Endothelial cell of umbilical vein (primary cell): Measurements from ENCODE around the gene DPH2. TPM values are rescaled to one million over a fixed set of nuclear protein-coding genes. Genes with fewer than 3 reads are reported as not detected.

Experiments
- BruUV-seq: library from RNA; stranded (reverse); fragments of 400-500 nt; replicated peaks from 2 replicates; lab custom pipeline; 2021; lab: Mats Ljungman, UMichigan
- CTCF ChIA-PET: fragments of 300-600, 350-600 bp; sonication (Branson Sonifier 250); formaldehyde crosslinking; loops from one replicate; lab custom pipeline; 2021; ENCODE audit warnings: antibody characterized with exemption, inconsistent platforms; lab: Charles Lee
- POLR2A ChIA-PET: fragments of 300-600, 350-600 bp; sonication (Branson Sonifier 250); formaldehyde crosslinking; loops from one replicate; lab custom pipeline; 2021; ENCODE audit warnings: antibody characterized with exemption, inconsistent platforms; lab: Charles Lee
- DNase-seq: peaks from one replicate; pipeline ENCODE4 v3.0.0-alpha.2; 2011; ENCODE audit warnings: low read depth, low spot score
- FAIRE-seq: peaks from 2 replicates; lab custom pipeline; 2011; peaks lifted over from hg19 to GRCh38; lab: Jason Lieb, UNC
- H2AFZ ChIP-seq: 2 replicates; pipeline ENCODE4 v1.6.0; 2012; ENCODE audit warnings: low read depth, low read length, control low read depth, inconsistent platforms
- H3K27ac ChIP-seq: 2 replicates; pipeline ENCODE4 v1.5.1; 2011; ENCODE audit warnings: low read depth, mild to moderate bottlenecking, control low read depth, low read length, moderate library complexity; ENCODE audit not compliant: insufficient read depth
- H3K27me3 ChIP-seq, 2 experiments: 2 replicates each; pipeline versions ENCODE4 v1.6.0 to v1.6.1; 2011; ENCODE audit warnings: low read length in 2 of 2, mixed read lengths in 1 of 2; ENCODE audit not compliant: control insufficient read depth in 2 of 2, insufficient read depth in 2 of 2
- H3K36me3 ChIP-seq, 2 experiments: 2 replicates in 1 of 2; 3 replicates in 1 of 2; pipeline ENCODE4 v1.5.1; 2011; ENCODE audit warnings: low read length in 2 of 2, mild to moderate bottlenecking in 1 of 2, moderate library complexity in 1 of 2; ENCODE audit not compliant: control insufficient read depth in 2 of 2, insufficient read depth in 2 of 2; ENCODE audit errors: extremely low read depth in 1 of 2
- H3K4me1 ChIP-seq: 3 replicates; pipeline ENCODE4 v1.5.1; 2011; ENCODE audit warnings: mild to moderate bottlenecking, low read length; ENCODE audit not compliant: control insufficient read depth, insufficient read depth; ENCODE audit errors: extremely low read depth
- H3K4me2 ChIP-seq: 2 replicates; pipeline ENCODE4 v1.6.1; 2011; ENCODE audit warnings: low read length, control low read depth, mixed read lengths; ENCODE audit not compliant: insufficient read depth
- H3K4me3 ChIP-seq, 3 experiments: fragments of 200-600 bp in 1 of 3; sonication (generic), shearing (Covaris generic) in 1 of 3; replicated peaks in 1 of 3; 2 replicates each; pipeline ENCODE4 v1.5.1; 2011 to 2016; ENCODE audit warnings: control low read depth in 3 of 3, low read length in 3 of 3, mild to moderate bottlenecking in 2 of 3, inconsistent platforms in 1 of 3, low read depth in 1 of 3, moderate library complexity in 1 of 3; ENCODE audit not compliant: insufficient read depth in 1 of 3
- H3K79me2 ChIP-seq: 2 replicates; pipeline ENCODE4 v1.6.0; 2012; ENCODE audit warnings: low read length, inconsistent platforms; ENCODE audit not compliant: control insufficient read depth, insufficient read depth
- H3K9ac ChIP-seq: replicated peaks from 2 replicates; pipeline ENCODE3; 2011; ENCODE audit warnings: low read length, control low read depth; ENCODE audit not compliant: insufficient read depth; ENCODE audit errors: extremely low read depth
- H3K9me1 ChIP-seq: replicated peaks from 3 replicates; pipeline ENCODE4 v1.6.0; 2011; ENCODE audit warnings: mild to moderate bottlenecking, low read length; ENCODE audit not compliant: control insufficient read depth, insufficient read depth; ENCODE audit errors: extremely low read depth
- H3K9me3 ChIP-seq: replicated peaks from 2 replicates; pipeline ENCODE4 v1.5.1; 2012; ENCODE audit warnings: low read length, inconsistent platforms; ENCODE audit not compliant: control insufficient read depth, insufficient read depth
- H4K20me1 ChIP-seq: replicated peaks from 2 replicates; pipeline ENCODE3; 2011; ENCODE audit warnings: mild to moderate bottlenecking, low read length; ENCODE audit not compliant: control insufficient read depth, insufficient read depth; ENCODE audit errors: extremely low read depth
- EZH2 ChIP-seq: IDR thresholded peaks from 2 replicates; pipeline ENCODE4 v1.6.1; 2012; ENCODE audit warnings: borderline replicate concordance, low read depth, mild to moderate bottlenecking, moderate library complexity, low read length, inconsistent platforms; ENCODE audit not compliant: severe bottlenecking
- FOS ChIP-seq: IDR thresholded peaks from 2 replicates; pipeline ENCODE4 v1.6.1; 2011; ENCODE audit warnings: mild to moderate bottlenecking, low read length, moderate library complexity, borderline replicate concordance; ENCODE audit not compliant: insufficient read depth
- GATA2 ChIP-seq: IDR thresholded peaks from 2 replicates; pipeline ENCODE4 v1.7.0; 2011; ENCODE audit warnings: low read depth, mild to moderate bottlenecking, moderate library complexity, mixed read lengths, low read length; ENCODE audit not compliant: insufficient read length, insufficient read depth
- JUN ChIP-seq: IDR thresholded peaks from 2 replicates; pipeline ENCODE4 v1.6.1; 2011; ENCODE audit warnings: borderline replicate concordance, low read depth; ENCODE audit not compliant: insufficient read length, insufficient read depth
- MYC ChIP-seq: IDR thresholded peaks from one replicate; pipeline ENCODE4 v1.6.1; 2011; ENCODE audit warnings: mild to moderate bottlenecking, low read depth, low read length
- POLR2A ChIP-seq: IDR thresholded peaks from 2 replicates; pipeline ENCODE4 v1.6.1; 2012; ENCODE audit warnings: low read depth, mild to moderate bottlenecking, control low read depth, low read length
- POLR2AphosphoS5 ChIP-seq: IDR thresholded peaks from 2 replicates; pipeline ENCODE4 v1.6.1; 2012; ENCODE audit warnings: low read depth, mild to moderate bottlenecking, control low read depth, low read length, moderate library complexity; ENCODE audit not compliant: insufficient read depth
- dilution Hi-C: fragments of 300-500 bp; cut with MboI; formaldehyde crosslinking; loops from one replicate; pipeline ENCODE4 v1.15.0; 2019; ENCODE audit warnings: low sequenced_read_pairs; ENCODE audit not compliant: extremely low pct_ligation_motif_present
- intact Hi-C: fragments of 100-400 bp; cut with micrococcal nuclease; formaldehyde crosslinking; loops from one replicate; pipeline ENCODE4 v1.10.0; 2022
- polyA plus RNA-seq, 4 experiments: library from polyadenylated mRNA; depleted of rRNA in 3 of 4; stranded (reverse) in 3 of 4; unstranded in 1 of 4; fragments of >200 nt; gene quantifications; 2 replicates each; pipeline versions ENCODE4 v1.2.1 to v1.2.3, GENCODE V29; 2011 to 2012; ENCODE audit warnings: missing spikeins in 1 of 4
- total RNA-seq: library from RNA; stranded (reverse); gene quantifications from 2 replicates; pipeline ENCODE4 v1.2.3, GENCODE V29; 2021
- TF ChIP-seq, protein P1 (sequence below): IDR thresholded peaks from 2 replicates; pipeline ENCODE4 v1.6.1; 2011; ENCODE audit not compliant: insufficient read depth, insufficient read length
- TF ChIP-seq, protein P2 (sequence below), 2 donors: IDR thresholded peaks; 1 replicate in 1 of 2; 2 replicates in 1 of 2; pipeline ENCODE4 v1.5.1; 2011; ENCODE audit warnings: low read length in 2 of 2, mild to moderate bottlenecking in 2 of 2, moderate library complexity in 2 of 2, control low read depth in 1 of 2, inconsistent platforms in 1 of 2, low read depth in 1 of 2; ENCODE audit not compliant: insufficient read depth in 1 of 2; ENCODE audit errors: extremely low read depth in 1 of 2

The DPH2 gene
- total and polyA plus RNA-seq, 2 donors (not counting 3 experiments of a cell fraction or from before 2014, with no cell fraction given): 28.1 to 59.1 TPM

DNA sequence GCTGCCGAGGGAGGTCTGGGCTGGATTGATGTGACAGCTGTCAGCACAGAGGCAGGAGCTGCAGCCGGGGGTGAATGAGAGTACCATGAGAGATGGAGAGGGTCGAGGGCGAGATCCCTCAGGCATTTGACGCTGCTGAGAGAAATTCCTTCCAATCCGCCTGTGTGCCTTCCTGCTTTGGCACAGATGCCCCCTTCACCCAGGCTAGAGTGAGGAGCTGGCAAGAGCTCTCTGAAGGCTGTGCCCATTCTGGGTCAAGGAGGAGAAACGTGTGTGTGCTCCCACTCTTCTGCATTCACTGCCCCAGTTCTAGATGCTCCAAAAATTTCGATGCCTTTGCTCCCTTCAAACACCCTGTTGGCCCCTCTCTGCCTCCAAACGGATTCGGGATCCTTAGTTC lies 31.4 kb upstream of the DPH2 start:
- H4K20me1 ChIP-seq: no peaks in the 10 kb centered on the region
- CTCF ChIA-PET: interaction anchor here (1.9 to 18.1 kb wide), 2 partner anchors 109 to 174 kb away, joined by 9 to 965 read pairs; no protein-coding TSS in a partner anchor
- DNase-seq: no peak
- BruUV-seq: no TSS peak
- no peaks in the 10 kb centered on the region for H3K36me3 ChIP-seq
- TF ChIP-seq POLR2A: no peak
- no peak overlapping the region for H3K4me2 ChIP-seq
- no peak overlapping the region for H3K9ac ChIP-seq
- H3K4me3 ChIP-seq: no peak overlapping the region
- H3K9me3 ChIP-seq: no peaks in the 10 kb centered on the region
- H3K27ac ChIP-seq: no peak overlapping the region
- H3K27me3 ChIP-seq: peaks cover 3 to 5% of the 10 kb centered on the region in 2 experiments
- H2AFZ ChIP-seq: no peak overlapping the region
- H3K79me2 ChIP-seq: no peaks in the 10 kb centered on the region
- peaks cover 4% of the 10 kb centered on the region for H3K4me1 ChIP-seq
- dilution Hi-C loops: loop anchor here (25.0 kb wide), 1 partner anchor 176 kb away; no protein-coding TSS in a partner anchor
- POLR2A ChIA-PET: no interaction called here
- intact Hi-C loops: no loop called here
- FAIRE-seq: no peak
- no peaks in the 10 kb centered on the region for H3K9me1 ChIP-seq

DNA sequence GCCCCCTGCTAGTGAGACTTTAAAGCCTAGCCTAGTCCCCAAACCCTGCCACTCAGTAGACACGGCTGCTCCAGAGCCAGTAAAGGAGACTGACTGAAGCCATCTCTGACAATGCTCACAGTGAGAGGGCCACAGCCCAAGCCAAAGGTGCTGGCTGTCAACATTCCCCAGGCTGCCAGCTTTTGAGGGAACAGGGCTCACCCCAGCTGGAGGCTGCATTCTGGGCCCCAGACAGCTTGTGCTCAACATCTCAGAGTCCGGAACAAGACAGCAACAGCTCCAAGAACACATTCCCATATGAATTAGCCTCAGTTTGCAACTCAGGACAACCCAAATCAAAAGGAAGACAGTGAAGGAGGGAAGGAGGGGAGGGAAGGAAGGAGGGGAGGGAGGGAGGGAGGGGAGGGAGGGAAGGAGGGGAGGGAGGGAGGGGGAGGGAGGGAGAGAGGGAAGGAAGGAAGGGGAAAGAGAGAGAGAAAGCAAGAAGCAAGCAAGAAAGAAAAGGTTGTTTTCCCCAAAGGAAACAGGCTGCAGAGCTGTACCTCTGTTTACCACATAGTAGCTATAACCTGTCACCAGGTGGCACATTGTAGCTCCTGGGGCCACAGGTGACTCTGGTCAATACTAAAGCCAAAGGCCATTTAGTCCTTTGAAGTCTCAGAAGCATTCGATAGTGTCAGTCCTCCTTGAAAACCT lies 30.8 kb upstream of the DPH2 start:
- DNase-seq: no peak
- no peak overlapping the region for H2AFZ ChIP-seq
- BruUV-seq: no TSS peak
- intact Hi-C loops: no loop called here
- TF ChIP-seq POLR2A (no peak), MYC (no peak), JUN (no peak), POLR2AphosphoS5 (no peak), GATA2 (no peak), EZH2 (no peak), FOS (no peak)
- TF ChIP-seq, protein P1, sequence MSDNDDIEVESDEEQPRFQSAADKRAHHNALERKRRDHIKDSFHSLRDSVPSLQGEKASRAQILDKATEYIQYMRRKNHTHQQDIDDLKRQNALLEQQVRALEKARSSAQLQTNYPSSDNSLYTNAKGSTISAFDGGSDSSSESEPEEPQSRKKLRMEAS: no peak
- TF ChIP-seq, protein P2, sequence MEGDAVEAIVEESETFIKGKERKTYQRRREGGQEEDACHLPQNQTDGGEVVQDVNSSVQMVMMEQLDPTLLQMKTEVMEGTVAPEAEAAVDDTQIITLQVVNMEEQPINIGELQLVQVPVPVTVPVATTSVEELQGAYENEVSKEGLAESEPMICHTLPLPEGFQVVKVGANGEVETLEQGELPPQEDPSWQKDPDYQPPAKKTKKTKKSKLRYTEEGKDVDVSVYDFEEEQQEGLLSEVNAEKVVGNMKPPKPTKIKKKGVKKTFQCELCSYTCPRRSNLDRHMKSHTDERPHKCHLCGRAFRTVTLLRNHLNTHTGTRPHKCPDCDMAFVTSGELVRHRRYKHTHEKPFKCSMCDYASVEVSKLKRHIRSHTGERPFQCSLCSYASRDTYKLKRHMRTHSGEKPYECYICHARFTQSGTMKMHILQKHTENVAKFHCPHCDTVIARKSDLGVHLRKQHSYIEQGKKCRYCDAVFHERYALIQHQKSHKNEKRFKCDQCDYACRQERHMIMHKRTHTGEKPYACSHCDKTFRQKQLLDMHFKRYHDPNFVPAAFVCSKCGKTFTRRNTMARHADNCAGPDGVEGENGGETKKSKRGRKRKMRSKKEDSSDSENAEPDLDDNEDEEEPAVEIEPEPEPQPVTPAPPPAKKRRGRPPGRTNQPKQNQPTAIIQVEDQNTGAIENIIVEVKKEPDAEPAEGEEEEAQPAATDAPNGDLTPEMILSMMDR (IDR thresholded peaks at IDR 0.05; ENCODE audit: extremely low read depth in 1 of 2, insufficient read depth in 1 of 2, low read depth in 1 of 2, low read length in 2 of 2): no peak
- H3K9ac ChIP-seq: no peak overlapping the region
- dilution Hi-C loops: loop anchor here (25.0 kb wide), 1 partner anchor 177 kb away; no protein-coding TSS in a partner anchor
- POLR2A ChIA-PET: no interaction called here
- no peak overlapping the region for H3K4me2 ChIP-seq
- no peaks in the 10 kb centered on the region for H3K9me1 ChIP-seq
- CTCF ChIA-PET: interaction anchor here (1.4 to 18.1 kb wide), 3 partner anchors 9 to 175 kb away, joined by 5 to 965 read pairs (median 9); no protein-coding TSS in a partner anchor
- no peak overlapping the region for H3K27ac ChIP-seq
- H3K27me3 ChIP-seq: peaks cover under 1 to 3% of the 10 kb centered on the region in 2 experiments
- H3K4me3 ChIP-seq: no peak overlapping the region
- H3K79me2 ChIP-seq: no peaks in the 10 kb centered on the region
- no peaks in the 10 kb centered on the region for H3K9me3 ChIP-seq
- H3K4me1 ChIP-seq: no peaks in the 10 kb centered on the region
- no peaks in the 10 kb centered on the region for H4K20me1 ChIP-seq
- FAIRE-seq: no peak
- H3K36me3 ChIP-seq: no peaks in the 10 kb centered on the region
